HG03175 (cell line): ENCODE data around the gene CLIP1.
"Not testable (repeated sequence)": the region's sequence is repeated elsewhere in the genome, so short reads cannot be mapped to it uniquely, and the experiment has no call there.

Experiments used
- ATAC-seq: cut with Tn5 transposase; IDR thresholded peaks from one replicate; pipeline ENCODE4 v1.9.1; 2021; ENCODE audit warnings: mild to moderate bottlenecking, moderate library complexity; ENCODE audit not compliant: unreplicated experiment

The CLIP1 gene

GRCh38 chr12:122265476-122265875 is 157.0 kb downstream of the CLIP1 start:
- no peak for ATAC-seq

GRCh38 chr12:122260735-122261134 is 161.7 kb downstream of the CLIP1 start:
- not testable (repeated sequence) for ATAC-seq

GRCh38 chr12:122258939-122259338 is 163.5 kb downstream of the CLIP1 start:
- not testable (repeated sequence) for ATAC-seq

- ATAC-seq = not testable (repeated sequence)
Observed at GRCh38 chr12:122258462-122258861, 164.0 kb downstream of the CLIP1 start.

- ATAC-seq = no peak
Observed at GRCh38 chr12:122250536-122250935, 171.9 kb downstream of the CLIP1 start.

GRCh38 chr12:122250047-122250446 is 172.4 kb downstream of the CLIP1 start:
- no peak for ATAC-seq

GRCh38 chr12:122245553-122245952 is 176.9 kb downstream of the CLIP1 start:
- no peak for ATAC-seq

- ATAC-seq = no peak
Observed at GRCh38 chr12:122244565-122245371, 177.7 kb downstream of the CLIP1 start.

GRCh38 chr12:122243965-122244364 is 178.5 kb downstream of the CLIP1 start:
- ATAC-seq = no peak

GRCh38 chr12:122238861-122239260 is 183.6 kb downstream of the CLIP1 start:
- ATAC-seq = no peak

GRCh38 chr12:122235741-122236140 is 186.7 kb downstream of the CLIP1 start:
- ATAC-seq = no peak

- ATAC-seq = no peak
Observed at GRCh38 chr12:122232691-122233090, 189.8 kb downstream of the CLIP1 start.

- no peak for ATAC-seq
Observed at GRCh38 chr12:122230798-122231197, 191.7 kb downstream of the CLIP1 start.

- no peak for ATAC-seq
Observed at GRCh38 chr12:122228092-122228491, 194.4 kb downstream of the CLIP1 start.

GRCh38 chr12:122227341-122227740 is 195.1 kb downstream of the CLIP1 start:
- no peak for ATAC-seq

GRCh38 chr12:122226366-122227125 is 195.9 kb downstream of the CLIP1 start:
- ATAC-seq = no peak

- peak; percentile 90 for ATAC-seq
Observed at GRCh38 chr12:122225683-122226365, 196.6 kb downstream of the CLIP1 start, which contains the start of gene DIABLO. TSS of gene DIABLO (minus strand) at chr12:122226052. CDS start at chr12:122226014, 38 bp downstream.
